Stimulated activated CD4-positive, alpha-beta T cell treated with anti-CD3 and anti-CD28 coated beads, TNF-alpha, amount 100 ng/mL, for 1 hour (primary cell): ENCODE measurements around the gene SCYL1.
"Not testable (repeated sequence)": the region's sequence is repeated elsewhere in the genome, so short reads cannot be mapped to it uniquely, and the experiment has no call there.

Source experiments
- DNase-seq, 3 donors: peaks; one replicate each; pipeline ENCODE4 v3.0.0-alpha.2; 2020; ENCODE audit warnings: low read depth in 3 of 3, low spot score in 1 of 3

Gene SCYL1

DNA sequence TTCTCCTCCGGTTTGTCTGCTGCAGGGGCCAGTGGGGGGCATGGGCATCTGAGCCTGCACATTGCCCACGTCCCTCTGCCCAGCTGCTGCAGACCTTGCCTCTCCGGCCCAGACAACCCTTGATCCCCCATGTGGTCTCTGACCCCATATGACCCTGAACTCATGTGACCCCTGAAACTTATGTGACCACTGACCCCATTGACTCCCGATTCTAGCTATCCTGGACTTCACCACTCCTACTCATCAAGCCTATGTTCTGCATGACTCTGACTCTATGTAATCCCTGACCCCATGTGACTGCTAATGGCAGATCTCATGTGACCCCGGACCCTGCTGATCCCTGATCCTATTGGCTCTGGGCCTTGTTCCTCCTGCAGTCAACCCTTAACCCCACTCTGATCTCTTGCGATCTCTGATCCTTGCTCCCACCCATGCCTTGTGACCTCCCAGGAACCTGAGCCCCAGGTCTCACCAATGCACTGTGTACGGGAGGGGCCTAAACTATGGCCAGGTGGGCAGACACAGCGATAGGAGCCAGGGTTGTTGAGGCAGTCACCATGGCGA is 27.6 kb downstream of the SCYL1 start:
- no peak for DNase-seq

DNA sequence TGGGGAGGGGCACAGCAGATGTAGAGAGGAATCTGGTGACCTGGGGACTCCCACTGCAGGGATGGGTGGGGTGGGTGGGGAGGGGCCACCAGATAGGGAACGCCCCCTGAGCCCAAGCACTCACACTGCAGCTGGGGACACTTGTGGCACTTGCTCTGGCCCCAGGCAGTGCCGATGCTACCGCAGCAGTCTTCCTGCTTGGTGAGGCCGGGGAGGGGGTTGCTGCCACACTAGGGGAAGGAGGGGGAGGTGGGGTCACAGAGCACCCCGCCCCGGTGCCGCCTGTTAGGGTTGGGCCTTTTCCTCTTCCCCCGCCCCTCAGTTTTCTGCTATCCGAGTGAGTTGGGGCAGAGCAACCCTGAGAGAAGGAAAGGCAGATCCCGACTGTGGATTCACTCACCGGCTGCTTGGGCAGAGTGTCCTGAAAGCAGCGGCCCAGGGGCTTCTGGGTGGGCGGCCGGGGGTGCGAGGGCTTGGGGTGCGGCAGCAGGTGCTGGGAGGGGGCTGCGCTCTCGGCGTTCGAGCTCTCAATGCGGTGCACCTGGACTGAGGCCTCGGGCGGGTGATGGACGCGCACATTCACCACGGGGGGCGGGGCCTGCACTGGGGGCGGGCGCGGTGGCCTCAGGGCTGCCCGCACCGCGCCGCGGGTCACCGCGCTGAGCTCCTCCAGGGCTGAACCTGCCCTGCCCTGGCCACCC is 28.6 kb downstream of the SCYL1 start:
- peak in 1 of 3 donors; percentile 59 for DNase-seq

DNA sequence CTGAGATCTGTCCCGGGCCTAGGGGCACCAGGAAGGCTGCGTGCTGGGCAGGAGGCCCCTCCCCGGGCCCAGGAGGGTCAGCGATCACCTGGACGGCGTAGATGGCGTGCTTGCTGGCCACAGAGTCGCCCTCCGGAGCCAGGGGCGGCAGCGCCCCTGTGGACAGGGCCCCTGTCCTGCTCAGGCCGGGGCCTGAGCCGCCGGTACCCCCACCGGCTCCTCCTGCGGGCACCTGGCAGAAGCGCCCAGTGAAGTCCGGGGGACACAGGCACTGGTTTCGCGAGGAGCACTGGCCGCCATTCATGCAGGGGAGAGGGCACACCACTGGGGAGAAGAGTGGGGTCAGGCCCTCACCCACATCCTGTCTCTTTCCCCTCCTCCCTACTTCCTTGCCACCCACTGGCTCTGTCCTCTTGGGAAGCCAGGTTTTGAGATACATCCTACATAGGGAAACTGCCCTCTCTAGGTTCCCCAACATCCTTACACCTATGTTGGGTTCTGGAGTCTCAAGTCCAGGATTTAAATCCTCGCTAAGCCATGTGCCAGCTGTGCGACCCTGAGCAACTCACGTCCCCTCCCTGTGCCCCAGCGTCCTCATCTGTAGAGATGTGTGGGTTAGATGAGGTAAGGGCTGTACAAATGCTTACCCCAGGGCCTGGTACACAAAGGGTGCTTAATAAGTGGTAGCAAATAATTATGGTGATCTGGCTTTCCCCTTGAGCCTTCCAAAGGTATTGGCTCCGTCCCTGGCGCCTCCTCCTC is 29.4 kb downstream of the SCYL1 start:
- no peak for DNase-seq

DNA sequence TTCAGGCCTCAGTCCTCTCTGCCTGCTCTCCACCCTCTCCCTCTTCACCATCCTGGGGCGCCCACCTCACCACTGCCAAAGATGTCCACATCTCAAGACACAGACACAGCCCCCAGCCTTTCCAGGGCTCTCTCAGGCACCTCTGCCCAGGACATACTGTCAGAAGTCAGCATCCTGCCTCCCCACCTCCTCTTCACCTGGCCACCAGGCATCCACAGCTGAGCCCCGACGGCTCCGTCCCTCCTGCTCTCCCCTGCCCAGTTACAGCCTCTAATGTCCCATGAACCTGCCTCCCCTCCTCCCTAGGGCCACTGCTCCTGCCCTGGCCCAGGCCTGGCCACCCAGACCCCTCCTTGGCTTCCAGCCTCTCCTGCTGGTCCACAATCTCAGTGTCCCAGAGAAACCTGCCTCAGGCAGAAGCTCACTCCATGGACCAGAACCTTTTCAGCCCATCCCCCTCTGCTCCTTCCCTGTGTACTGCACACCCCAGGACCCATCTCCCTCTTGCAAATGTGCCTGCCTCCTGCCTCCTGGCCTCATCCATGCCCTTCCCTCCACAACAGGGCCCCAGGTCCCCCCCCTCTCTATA is 30.1 kb downstream of the SCYL1 start:
- no peak for DNase-seq

DNA sequence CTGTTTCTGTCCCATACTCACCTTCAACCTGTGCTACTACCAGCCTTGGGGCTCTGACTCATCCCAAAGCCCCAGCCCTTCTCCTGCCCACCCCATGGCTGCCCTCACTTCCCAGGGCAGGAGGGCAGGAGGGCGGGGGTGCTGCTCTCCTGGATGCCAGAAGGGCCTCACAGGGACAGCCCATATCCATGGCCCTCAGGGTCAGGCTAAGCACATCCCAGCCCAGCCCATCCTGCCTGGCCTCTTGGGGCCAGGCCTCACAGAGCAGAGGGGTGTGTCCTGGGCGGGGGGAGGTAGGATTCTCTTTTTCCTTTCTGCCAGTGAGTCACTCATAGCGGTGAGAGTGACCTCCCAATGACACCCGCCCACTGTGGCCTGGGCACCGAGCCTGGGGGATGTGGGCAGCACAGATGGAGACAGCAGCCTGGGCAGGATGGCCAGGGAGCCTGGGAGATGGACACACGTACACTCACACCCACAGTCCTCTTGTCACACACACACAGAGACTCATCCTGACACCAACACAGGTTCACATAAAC is 30.9 kb downstream of the SCYL1 start:
- DNase-seq: no peak

DNA sequence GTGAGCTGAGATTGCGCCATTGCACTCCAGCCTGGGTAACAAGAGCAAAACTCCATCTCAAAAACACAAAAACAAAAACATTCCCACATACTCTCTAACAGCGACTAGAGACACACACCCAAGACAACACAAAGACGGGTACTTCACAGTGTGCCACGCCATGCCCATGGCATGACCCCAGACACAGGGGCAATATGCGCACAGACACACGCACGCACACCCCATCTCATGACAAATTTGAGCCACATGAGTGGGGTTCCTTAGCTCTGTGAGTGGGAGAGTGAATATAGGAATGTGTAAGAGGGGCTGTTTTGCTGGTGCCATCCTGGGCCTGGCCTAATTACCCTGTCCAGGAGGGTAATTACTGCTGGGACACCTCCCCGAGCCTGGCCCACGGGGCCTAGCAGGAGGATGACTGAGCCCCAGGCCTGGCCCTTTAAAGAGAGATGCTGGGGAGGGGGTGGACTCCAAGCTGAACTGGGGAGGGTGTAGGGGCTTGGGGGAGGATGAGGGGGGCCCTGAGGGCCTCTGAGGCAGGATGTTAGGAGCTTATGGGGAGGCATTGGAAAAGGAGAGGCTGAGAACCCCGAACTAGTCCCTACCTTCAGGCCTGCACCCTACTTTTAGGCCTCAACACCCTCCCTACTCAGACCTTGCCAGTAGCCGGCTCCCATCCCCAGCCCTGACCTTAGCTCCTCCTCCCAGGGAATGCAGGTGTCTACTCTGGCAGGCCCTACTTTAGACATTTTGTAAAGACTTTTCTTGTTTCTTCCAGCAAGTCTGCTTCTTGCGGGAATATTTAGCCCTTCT is 31.8 kb downstream of the SCYL1 start:
- no peak for DNase-seq

DNA sequence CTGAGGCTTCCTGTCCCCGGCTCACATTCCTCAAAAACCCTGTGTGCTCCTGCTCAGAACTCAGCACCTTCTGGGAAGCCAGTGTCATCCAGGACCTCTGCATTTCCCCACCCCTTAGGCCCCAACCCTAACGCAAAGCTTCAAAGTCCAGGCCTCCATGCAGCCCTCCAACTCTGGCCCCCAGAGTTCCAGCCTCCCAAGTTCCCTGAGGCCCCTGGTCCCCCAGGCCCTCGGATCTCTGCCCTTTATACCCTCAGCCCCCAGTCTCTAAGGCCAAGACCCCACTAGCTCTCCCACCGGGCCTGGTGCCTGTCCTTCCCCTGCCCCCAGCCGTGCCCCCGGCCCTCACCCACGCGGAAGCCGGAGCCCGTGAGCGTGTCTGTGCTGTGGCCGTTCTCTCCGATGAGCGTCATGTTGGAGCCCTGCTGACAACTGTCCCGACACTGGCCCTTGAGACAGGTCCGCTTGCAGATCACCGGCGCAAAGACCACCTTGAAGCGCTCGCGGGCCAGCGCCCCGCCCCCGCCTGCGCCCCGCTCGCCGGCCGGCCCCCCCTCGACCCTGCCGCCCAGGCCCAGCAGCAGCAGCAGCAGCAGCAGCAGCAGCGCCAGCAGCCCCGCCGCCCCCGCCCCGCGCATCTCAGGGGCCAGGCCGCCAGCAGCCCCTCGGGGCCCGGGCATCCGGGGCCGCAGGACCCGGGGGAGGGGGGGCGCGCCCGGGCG is 32.6 kb downstream of the SCYL1 start:
- no peak for DNase-seq

DNA sequence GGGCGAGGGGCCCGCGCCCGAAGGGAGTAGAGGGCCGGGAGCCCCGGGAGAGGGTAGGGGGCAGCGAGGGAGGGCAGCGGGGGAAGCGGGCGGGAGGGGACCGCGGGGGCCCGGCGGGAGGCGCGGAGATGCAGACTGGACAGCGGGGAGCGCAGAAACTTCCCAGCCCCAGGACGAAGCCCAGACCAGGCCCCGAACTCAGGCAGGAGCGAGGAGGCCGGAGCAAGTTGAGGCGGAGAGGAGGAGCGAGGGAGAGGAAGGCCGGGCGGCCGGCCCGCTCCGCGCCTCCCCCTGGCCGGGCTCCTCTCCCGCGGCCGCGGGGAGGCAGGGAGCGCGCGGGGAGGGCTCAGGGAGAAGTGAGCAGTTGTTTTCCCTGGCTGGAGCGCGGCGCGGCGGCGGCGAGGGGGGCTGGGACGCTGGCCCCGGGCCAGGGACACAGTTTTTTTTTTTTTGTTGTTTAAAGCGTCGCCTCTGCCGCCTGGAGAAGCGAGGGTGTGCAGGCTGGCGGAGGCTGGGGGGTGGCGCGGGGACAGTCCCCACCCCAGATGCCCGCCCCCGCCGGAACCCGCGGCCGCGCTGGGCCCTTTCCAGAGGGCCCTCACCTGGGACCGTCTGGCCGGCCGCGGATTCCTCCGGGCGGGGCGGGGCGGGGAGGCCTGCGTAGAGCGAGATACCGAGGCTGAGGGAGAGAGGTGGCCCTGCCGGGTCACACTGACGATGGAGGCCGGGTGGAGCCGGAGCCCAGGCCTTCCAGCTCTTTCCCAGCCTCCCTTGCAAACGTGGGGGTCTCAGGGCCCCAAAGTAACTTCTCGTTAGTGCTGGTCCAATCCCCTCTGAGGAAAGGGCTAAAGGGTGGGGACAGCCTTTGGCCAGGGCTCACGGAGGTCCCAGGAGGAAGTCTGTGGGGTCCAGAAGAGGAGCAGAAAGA is 33.4 kb downstream of the SCYL1 start, which contains the start of gene LTBP3:
TSS of gene LTBP3 (minus strand) at position 358 of the 928 bp plus-strand sequence. CDS start 400 bp downstream, outside the sequence.
- no peak for DNase-seq

DNA sequence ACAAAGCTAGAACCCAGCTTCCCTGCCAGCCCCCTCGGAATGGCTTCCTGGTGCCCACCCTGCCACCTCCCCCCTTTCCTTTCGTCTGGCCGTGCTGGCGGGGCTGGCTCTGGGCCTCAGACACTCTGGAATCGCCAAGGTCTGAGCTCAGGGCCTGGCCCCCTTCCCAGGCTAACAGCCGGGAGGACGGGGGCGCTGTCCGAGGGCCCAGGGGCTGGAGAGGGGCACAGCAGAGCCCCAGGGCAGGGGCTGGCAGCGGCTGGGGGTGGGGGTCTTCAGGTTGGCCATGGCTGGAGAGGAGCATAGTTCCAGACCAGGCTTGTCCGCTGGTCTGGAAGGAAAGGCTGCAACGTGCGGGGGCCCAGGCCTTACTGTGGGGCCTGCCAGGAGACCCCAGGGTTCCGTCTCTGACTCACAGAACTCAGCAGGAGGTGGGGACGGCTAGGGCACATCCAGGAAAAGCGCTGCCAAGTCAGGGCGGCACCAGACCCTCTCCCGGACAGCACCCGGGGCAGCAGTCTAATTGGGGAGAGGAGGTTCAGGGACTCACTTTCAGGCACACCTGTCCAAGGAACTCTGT is 34.1 kb downstream of the SCYL1 start:
- DNase-seq: no peak

DNA sequence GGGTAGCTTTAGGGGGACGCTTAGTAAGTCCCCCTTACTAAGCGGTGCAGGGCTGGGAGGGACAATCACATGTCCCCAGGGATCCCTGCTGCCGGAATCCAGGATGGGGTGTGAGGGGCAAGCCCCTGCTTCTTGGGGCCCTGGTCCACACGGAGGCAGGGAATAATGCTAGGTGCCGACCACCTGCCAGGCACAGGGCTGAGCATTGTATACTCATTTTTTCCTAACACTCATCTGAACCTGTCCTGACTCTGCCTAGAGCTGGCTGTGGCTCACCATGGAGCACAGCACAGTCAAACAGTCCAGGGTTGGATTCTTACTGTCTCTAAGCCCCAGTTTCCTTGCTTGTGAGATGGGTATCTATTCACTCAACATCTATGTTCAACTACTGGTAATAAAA is 34.7 kb downstream of the SCYL1 start:
- no peak for DNase-seq

DNA sequence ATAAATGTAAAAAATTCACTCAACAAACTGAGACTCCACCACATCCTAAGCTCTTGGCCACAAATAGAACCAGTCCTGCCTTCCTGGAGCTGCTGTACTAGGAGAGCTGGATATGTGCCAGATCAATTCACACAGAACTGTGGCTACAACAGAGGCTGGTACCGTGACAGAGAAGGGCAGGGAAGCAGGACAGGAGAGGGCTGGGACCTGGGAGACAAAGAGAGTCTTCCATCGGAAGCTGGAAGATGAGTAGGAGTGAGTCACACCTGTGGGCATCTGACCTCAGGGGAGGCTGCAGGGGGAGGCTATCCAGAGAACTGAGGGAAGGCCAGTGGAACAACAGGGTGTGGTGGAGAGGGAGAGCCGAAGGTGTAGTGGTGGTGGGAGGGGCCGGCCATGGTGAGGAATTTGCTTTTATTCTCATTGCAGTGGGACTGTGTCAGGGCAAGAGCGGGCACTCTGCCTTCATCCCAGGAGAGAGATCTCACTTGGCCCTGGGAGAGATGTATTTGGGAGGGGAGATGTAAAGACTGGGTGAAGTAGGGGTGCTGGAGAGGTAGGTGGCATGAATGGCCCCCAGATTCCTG is 35.2 kb downstream of the SCYL1 start:
- DNase-seq: no peak

DNA sequence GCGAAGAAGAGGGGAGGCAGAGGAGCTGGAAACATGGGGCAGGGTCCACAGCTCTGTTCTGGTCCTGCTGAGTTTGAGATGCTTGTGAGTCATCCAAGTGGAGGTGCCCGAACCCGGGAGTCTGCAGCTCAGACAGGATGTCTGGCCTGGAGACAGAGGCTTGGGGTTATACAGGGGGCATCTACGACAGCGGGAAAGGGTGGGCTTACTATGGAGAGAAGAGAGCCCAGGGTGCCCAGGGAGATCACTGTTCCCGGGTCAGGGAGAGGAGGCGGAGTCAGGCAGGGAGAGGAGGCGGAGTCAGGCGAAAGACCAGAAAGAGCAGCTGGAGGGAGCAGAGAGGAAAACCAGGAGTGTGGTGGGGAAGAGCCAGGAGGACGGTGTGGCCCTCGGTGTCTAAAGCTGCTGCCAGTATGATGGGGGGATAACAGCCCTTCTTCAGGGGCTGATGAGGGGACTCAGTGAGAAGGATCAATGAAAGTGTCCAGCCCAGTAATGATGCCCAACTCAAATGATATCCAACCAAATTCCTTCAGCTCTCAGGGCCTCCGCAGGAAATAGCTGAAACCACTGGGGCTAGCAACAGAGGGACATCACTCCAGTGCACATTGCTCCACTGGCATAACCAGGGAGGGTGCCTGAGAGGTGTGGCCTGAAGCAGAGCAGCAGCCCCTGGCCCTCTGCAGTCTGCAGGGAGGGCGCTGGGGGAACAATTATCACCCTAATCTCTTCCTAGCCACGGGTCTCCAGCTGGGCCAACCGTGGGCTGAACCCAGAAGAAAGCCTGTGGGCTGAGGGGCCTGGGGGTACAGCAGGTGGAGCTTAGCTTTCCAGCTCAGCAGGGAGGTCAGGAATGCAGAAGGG is 35.9 kb downstream of the SCYL1 start:
- no peak for DNase-seq

DNA sequence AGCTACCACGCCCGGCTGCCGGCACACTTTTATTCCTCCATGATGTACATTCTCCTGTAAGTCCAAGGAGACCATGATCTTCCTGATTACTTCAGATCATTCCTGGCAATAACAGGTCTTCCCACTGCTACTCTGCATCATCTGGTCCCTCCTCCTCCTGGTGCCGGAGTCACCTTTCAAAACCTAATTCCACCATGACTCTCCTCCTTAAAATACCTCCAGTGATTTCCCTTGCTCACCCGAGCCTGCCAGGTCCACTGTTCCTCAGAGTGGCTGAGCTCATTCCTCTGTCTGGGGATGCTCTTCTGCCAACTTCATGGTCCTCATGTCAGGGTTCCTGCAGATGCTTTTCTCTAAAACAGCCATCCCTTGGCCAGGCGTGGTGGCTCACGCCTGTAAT is 37.1 kb downstream of the SCYL1 start:
- no peak for DNase-seq

DNA sequence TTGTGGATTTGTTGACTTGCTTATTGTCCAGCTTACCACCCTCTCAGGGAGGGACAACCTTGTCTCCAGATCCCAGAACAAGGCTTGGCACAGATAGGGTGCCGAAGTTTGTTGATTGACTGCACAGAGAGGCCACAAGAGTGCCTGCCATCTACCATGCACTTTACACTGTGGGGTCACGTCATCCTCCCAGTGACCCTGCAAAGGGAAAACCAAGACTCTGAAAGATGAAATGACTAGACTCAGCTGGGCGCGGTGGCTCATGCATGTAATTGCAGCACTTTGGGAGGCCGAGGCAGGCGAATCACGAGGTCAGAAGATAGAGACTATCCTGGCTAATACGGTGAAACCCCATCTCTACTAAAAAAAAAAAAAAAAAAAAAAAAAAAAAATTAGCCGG is 37.9 kb downstream of the SCYL1 start:
- DNase-seq: no peak

DNA sequence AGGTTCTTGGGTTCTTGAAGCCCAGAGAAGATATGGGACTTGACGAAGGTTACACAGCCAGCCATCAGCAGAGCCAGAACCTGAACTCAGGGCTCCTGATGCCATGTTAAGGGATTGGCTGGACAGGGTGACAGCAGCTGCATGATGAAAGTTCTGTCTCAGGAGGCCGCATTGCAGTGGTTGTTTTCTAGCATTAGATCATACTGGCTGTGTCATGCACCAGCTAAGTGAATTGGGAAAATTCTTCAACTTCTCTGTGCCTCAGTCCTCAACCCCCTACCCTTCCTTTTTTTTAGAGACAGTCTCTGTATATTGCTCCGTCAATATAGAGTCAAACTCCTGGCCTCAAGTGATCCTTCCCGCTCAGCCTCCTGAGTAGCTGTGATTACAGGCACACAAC is 38.7 kb downstream of the SCYL1 start:
- no peak for DNase-seq

DNA sequence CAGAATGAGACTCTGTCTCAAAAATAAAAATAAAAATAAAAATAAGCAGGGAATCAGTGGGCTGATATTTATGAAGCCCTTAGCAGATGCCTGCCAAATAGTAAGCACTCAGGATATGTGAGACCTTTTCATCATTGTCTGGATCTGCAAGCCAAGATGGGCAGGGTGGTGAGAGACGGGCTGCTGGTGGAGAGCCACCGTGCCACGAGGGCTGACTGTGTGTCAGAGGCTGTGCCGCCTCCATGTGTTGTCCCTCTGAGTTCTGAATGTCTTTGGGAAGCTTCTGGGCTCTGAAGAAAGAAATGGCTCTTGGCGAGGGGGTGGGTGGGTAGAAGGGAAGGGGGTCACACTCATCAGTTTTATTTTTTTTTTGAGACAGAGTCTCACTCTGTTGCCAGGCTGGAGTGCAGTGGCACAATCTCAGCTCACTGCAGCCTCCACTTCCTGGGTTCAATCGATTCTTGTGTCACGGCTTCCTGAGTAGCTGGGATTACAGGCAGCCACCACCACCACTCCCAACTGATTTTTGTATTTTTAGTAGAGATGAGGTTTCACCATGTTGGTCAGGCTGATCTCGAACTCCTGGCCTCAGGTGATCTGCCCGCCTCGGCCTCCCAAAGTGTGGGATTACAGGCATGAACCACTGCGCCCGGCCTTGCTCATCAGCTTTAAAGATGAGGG is 40.1 kb downstream of the SCYL1 start:
- not testable (repeated sequence) for DNase-seq
